ENCODE data around the gene PLEKHM3.
"Not testable (repeated sequence)": the region's sequence is repeated elsewhere in the genome, so short reads cannot be mapped to it uniquely, and the experiment has no call there.

The PLEKHM3 gene

DNA sequence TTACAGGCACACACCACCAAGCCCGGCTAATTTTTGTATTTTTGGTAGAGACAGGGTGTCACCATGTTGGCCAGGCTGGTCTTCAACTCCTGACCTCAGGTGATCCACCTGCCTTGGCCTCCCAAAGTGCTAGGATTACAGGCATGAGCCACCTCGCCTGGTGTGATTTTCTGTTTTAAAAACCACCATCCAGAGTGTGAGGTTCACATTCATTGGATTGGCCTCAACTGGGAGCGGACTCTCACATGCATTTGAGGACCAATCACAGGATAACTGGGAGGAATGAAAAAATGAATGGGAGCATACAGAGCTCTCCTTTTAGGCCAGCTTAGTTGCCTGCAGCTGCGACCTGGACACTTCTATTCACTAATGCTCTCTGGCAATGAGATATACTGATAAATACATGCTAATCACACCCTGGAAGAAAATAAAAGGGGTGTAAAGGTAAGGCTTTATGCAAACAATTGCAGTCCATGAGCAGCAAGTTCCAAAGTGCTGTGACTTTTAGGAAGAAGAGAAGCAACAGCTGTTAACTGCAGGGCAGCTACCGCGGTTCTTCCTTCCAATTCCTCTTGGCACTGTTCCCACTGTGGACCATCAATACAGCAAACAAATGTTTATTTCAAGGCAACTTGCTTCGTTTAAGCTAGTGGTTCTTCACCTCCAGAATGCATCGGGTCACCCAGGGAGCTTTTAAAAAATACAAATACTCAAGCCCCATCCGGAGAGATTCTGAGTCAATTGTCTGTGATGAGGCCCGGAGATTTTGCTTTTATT, 206.1 kb downstream of the PLEKHM3 start:
- DNase-seq = peak; percentile 9

DNA sequence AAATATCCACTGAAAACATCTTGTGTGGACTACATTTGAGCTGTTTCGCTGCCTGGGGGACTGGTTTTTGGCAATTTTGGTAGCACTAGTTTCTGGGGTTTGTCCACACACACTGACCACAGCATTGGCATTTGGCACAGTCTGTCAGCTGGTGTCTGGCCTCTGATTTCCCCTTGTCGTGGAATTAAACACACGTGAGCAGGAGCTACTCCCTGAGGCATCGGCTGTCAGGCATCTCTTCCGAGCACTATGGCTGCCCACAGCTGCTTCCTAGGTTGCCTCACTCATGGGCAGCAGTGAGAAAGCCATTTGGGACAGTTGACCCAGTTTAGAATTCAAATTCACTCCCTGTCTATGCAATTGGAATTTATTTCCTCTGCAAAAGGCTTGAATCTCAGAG, 208.8 kb downstream of the PLEKHM3 start:
- DNase-seq = no peak

DNA sequence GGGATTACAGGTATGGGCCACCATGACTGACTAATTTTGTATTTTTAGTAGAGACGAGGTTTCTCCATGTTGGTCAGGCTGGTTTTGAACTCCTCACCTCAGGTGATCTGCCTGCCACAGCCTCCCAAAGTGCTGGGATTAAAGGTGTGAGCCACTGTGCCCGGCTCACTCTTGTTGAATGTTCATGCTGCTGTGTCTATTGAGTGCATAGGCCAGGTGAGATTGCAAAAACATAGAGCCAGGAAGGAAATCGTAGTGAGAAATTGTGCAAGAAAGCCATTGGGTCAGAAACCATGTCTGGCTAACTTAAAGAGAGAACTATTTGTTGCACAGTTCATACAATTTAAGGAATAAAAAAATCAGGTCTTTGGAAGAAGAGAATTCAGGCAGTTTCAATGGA, 210.1 kb downstream of the PLEKHM3 start:
- DNase-seq = no peak

DNA sequence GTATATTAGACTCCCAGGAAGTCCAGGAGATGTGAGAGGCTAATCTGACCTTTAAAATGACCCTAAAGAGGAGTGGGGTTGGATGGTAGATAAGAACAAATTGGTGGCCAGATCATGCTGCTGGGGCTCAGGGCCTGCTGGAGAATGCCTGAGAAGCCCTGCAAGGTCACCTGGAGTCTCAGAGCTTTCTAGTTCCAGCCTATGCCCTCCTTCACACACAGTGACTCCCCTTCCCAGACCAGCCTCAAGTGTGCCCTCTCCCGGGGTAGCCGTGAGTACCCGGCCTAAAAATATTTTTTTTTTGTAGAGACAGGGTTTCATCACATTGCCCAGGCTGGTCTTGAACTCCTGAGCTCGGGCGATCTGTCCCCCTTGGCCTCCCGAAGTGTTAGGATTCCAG, 211.4 kb downstream of the PLEKHM3 start:
- DNase-seq = no peak

DNA sequence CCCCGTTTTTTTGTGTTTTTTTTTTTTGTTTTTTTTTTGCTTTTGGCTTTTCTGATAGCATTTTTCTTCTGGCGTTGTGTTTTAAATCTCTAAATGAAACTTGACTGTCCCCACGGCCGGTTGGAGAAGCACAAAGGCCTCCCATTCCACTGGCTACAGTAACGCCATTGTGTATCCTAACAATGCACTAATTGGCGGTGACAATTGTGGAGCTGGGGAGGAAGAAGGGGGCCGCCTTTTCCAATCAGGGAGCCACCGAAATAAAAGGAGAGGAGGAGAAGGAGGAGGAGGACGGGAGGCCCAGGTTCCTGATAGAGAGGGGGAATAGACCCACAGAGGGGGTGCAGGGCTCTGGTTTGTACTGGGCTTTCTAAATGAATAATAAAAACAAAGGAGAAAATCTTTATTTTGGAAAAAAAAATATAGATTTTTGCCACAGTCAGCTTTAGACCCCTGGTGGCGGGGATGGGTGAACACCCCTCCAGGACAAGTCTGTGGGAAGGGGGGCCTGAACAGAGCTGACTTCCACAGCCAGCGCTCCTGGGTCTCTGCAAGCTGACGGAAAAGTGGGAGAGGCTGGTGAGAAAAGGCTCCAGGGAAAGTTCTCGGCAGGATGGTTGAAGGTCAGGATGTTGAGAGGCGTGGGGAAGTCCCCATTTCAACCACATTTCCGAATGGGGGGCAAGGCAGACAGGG, 212.0 kb downstream of the PLEKHM3 start:
- no peak for DNase-seq

DNA sequence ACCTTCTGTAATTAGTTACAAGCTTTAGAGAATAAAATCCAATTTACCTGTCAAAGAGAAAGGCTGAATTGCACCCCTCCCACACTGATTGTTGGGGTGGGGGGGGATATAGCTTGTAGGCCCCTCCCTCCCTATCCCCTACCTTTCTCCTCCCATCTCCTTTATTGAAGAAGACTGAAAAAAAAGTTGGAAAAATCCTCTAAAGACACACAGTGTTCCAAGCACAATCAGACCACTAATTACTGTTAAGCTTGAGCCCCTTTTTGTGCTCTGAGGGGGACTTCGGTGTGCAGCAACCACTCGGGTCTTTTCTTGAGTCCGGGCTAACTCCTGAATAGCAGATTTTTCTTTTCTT, 212.6 kb downstream of the PLEKHM3 start:
- DNase-seq = no peak

- DNase-seq = no peak
Observed at GRCh38 chr2:207812058-207812725, 213.1 kb downstream of the PLEKHM3 start.

DNA sequence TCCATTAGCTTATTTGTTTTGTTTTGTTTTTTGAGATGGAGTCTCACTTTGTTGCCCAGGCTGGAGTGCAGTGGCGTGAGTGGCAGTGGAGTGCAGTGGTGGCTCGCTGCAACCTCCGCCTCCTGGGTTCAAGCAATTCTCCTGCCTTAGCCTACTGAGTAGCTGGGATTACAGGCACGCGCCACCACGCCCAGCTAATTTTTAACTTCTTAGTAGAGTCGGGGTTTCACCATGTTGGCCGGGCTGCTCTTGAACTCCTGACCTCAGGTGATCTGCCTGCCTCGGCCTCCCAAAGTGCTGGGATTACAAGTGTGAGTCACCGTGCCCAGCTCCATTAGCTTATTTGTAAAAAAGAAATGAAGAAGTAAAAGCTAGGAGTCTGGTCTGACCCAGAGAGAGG, 213.7 kb downstream of the PLEKHM3 start:
- DNase-seq = not testable (repeated sequence)

GRCh38 chr2:207810200-207810788, 215.0 kb downstream of the PLEKHM3 start:
- DNase-seq = no peak

GRCh38 chr2:207808119-207808518, 217.2 kb downstream of the PLEKHM3 start:
- DNase-seq = no peak

DNA sequence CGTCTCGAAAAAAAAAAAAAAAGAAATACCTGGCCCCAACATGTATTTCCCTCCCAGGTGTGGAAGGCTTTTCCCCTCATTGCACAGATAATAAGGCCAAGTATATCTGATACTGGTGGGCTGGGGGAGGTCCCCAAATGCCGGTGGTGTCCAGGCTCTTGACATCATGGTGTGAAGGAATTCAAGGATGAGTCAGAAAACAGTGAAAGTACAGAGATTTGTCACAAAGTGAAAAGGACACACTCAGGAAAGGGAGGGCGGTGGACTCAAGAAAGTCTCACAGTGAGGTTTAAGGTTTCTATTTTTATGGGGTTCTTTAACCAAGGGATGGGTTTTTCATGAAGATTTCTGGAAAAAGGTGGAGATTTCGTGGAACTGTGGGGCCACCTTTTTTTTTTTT, 217.8 kb downstream of the PLEKHM3 start:
- DNase-seq = no peak

GRCh38 chr2:207805566-207806226, 219.6 kb downstream of the PLEKHM3 start:
- no peak for DNase-seq

GRCh38 chr2:207802650-207803049, 222.7 kb downstream of the PLEKHM3 start:
- DNase-seq = no peak

DNA sequence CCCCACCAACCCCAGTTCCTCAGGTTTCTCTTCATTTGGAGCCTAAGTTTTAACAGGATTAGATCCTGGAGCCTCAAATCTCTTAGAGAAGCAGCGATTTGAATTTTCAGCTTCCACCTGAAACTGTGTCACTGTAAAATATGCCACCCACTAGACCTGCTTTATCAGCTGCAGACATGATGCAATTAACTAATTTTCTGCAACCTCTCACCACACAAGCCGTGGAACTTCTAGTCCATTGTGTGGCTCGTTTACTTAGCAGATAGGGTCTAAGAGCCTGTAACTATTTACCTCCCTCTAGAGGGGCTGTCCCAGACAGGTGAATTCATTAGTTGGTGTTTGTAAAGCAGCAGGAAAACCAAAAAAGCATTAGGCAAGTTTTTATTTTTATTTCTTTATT, 224.1 kb downstream of the PLEKHM3 start:
- no peak for DNase-seq

- DNase-seq = peak; percentile 87
Observed at GRCh38 chr2:207796585-207797350, 228.6 kb downstream of the PLEKHM3 start.

DNA sequence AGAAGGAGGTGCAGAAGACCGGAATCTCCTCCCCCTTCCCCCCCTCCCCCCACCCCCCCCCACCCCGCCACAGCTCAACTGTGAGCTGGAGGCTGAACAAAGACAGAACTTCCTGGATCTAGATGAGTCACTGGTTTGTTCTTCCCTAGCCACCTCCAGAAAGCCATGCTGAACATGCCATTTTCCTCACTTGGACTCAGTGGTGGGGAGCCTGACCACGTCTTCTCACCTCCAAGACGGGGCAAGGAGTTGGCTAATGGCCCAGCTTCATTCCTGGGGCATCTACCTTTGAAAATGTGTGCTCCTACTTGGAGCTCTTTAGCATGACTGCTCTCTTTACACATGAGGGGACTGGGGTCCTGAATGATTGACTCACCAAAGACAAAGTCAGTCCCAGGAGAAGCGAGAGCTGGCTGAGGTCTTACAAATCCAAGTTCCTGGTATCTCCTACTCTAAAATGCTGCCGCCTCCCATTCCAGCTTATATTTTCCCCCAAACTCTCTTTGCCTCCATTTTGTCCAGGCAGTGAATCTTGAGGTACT, 233.0 kb downstream of the PLEKHM3 start:
- no peak for DNase-seq

DNA sequence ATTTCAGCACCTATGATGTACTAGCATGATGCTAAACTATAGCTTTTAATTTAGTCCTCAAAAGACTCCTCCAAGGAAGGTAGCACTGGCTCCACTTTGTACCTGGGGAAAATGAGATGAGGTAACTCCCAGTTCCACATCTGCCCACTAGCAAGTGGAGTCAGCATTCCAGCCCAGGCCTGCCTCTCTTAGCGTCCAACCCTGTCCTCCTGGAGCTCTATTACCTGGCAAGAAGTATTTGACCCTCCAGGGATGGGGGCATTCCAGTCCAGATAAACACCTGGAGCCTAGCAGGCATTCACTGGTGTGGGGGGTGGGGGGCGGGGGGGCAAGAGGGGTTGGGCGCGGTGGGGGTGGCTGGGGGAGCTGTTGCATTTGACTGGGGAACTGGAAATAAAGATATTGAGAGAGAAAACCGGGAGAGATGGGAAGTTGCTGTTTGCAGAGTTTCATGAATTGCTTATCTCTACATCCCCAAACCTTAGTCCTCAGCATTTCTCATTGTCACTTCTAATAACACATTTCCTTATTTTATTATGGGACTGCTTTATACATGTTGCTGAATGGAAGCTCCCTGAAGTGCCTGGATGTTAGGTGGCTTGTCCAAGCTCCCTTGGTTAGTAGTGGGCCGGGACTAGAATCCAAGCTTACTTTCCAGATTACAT, 233.6 kb downstream of the PLEKHM3 start:
- DNase-seq = no peak

DNA sequence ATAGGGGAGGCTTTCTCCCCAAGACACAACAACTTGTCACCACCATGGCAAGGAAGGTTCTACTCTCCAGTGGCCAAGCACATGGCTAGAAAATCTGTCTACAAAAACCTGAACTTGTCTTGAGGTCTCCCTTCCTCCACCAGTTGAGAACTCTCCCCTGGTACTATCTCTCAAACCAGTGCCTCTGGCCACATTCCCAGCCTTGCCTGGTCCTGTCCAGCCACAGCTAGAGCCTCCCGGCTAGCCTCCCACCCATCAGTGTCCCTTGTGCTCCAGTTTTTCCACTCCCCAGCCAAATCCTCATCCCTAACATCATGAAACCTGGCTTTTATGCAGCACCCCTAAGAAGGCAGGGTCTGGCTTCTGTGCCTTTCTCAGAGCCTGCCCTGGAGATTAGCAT, 234.4 kb downstream of the PLEKHM3 start:
- no peak for DNase-seq

- no peak for DNase-seq
Observed at GRCh38 chr2:207787800-207788199, 237.5 kb downstream of the PLEKHM3 start.

DNA sequence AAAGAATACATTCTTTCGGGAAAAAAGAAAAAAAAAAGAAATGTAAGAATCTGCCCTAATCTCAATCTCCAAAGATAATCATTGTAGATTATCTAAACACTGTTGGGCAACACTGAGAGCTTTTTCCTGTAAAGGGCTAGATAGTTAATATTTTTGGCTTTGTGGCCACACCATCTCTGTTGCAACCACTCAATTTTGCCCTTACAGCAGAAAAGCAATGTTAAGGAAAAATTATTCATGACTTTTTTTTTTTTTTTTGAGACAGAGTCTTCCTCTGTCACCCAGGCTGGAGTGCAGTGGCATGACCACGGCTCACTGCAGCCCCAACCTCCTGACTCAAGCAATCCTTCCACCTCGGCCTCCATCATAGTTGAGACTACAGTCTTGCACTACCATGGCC, 238.3 kb downstream of the PLEKHM3 start:
- DNase-seq = no peak

- DNase-seq = no peak
Observed at GRCh38 chr2:207784898-207785297, 240.4 kb downstream of the PLEKHM3 start.

GRCh38 chr2:207783514-207783913, 241.8 kb downstream of the PLEKHM3 start:
- no peak for DNase-seq
